ENCODE measurements around the gene MEPE. TPM values are rescaled to one million over a fixed set of nuclear protein-coding genes. Genes with fewer than 3 reads are reported as not detected.

Gene MEPE
- total and polyA plus RNA-seq, 8 donors = not detected

DNA sequence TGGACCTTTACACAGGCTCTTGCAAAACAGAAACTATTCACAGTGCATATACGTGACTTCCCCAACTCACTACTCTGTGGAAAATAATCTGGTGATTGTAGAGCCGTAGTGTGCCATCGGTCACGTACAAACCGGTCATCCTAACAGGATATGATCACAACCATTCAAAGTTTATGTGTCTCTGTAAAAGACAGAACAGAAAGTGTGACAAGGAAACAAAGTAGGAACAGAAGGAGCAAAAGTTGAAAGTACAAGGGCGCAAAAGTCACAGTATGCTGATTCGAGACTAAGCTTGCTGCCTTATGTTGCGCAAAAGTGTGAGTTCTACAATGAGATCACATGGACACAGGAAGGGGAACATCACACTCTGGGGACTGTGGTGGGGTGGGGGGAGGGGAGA lies 18.6 kb downstream of the MEPE start:
- ATAC-seq (peak in 2 of 4 donors; percentile 29 to 44), DNase-seq (no peak), FAIRE-seq (no peak)
- WGBS, 2 donors = 85 to 88% methylated on average over 8 of the region's 8 CpGs
- H3K9me3 ChIP-seq = no peaks in the 10 kb centered on the region
- no peaks in the 10 kb centered on the region for H3K27me3 ChIP-seq
- H3K36me3 ChIP-seq = no peaks in the 10 kb centered on the region
- intact Hi-C loops (cut with DNase I) = loop anchor here in 2 of 3 donors (5.0 to 10.0 kb wide), 2 partner anchors 136 to 363 kb away; no protein-coding TSS in a partner anchor
- H3K4me1 ChIP-seq = peaks cover 0 to 18% (median 0%) of the 10 kb centered on the region in 3 donors
- peak overlapping the region in 2 of 4 donors; percentile 39 to 58 for H3K27ac ChIP-seq
- TF ChIP-seq, protein P1, sequence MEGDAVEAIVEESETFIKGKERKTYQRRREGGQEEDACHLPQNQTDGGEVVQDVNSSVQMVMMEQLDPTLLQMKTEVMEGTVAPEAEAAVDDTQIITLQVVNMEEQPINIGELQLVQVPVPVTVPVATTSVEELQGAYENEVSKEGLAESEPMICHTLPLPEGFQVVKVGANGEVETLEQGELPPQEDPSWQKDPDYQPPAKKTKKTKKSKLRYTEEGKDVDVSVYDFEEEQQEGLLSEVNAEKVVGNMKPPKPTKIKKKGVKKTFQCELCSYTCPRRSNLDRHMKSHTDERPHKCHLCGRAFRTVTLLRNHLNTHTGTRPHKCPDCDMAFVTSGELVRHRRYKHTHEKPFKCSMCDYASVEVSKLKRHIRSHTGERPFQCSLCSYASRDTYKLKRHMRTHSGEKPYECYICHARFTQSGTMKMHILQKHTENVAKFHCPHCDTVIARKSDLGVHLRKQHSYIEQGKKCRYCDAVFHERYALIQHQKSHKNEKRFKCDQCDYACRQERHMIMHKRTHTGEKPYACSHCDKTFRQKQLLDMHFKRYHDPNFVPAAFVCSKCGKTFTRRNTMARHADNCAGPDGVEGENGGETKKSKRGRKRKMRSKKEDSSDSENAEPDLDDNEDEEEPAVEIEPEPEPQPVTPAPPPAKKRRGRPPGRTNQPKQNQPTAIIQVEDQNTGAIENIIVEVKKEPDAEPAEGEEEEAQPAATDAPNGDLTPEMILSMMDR (IDR thresholded peaks at IDR 0.05) = no peak
- no peak overlapping the region for H3K4me3 ChIP-seq

GRCh38 chr4:87851953-87852352 lies 19.2 kb downstream of the MEPE start:
- H3K27ac ChIP-seq = peak overlapping the region in 1 of 4 donors; percentile 31
- H3K36me3 ChIP-seq = no peaks in the 10 kb centered on the region
- 67 to 76% methylated on average over 4 of the region's 4 CpGs for WGBS, 2 donors
- DNase-seq (no peak), FAIRE-seq (no peak), ATAC-seq (no peak)
- no peaks in the 10 kb centered on the region for H3K9me3 ChIP-seq
- H3K4me3 ChIP-seq = no peak overlapping the region
- intact Hi-C loops (cut with DNase I) = loop anchor here in 2 of 3 donors (5.0 to 10.0 kb wide), 2 partner anchors 135 to 363 kb away; no protein-coding TSS in a partner anchor
- no peaks in the 10 kb centered on the region for H3K27me3 ChIP-seq
- H3K4me1 ChIP-seq = peaks cover 0 to 18% (median 0%) of the 10 kb centered on the region in 3 donors
- TF ChIP-seq, protein P1 (IDR thresholded peaks at IDR 0.05) = no peak

DNA sequence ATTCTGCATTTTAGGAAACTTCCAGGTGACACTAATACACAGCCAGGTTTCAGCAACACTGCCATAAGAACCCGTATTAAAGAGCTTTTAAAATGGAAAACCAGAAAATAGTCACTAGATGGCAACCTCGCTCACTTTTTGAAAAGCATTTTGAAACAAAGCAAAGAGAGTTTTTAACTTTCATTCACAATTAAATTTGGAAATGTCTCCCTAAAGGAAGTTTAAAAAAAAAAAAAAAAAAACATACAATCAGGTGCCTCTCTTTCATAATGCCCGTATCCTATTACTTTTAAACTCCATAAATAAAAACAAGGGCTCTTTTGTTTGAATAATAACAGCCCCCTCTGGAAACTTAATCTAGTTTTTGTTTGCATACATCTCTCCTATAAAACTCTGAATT lies 20.3 kb downstream of the MEPE start:
- Histone ChIP-seq H3K9me3 (no peaks in the 10 kb centered on the region), H3K27me3 (no peaks in the 10 kb centered on the region), H3K27ac (peak overlapping the region in 1 of 4 donors; percentile 39), H3K4me1 (peaks cover 0 to 18% (median 0%) of the 10 kb centered on the region in 3 donors), H3K36me3 (no peaks in the 10 kb centered on the region), H3K4me3 (no peak overlapping the region)
- TF ChIP-seq, protein P1 (IDR thresholded peaks at IDR 0.05) = peak in 3 of 4 donors; percentile 24 to 30 (median 25)
- WGBS, 2 donors = 0% methylated on average over 3 of the region's 3 CpGs
- peak in 3 of 4 donors; percentile 53 to 68 (median 65) for ATAC-seq
- FAIRE-seq = peak; percentile 79
- intact Hi-C loops (cut with DNase I) = loop anchor here in 2 of 3 donors (5.0 to 10.0 kb wide), 2 partner anchors 134 to 362 kb away; no protein-coding TSS in a partner anchor
- DNase-seq = no peak

DNA sequence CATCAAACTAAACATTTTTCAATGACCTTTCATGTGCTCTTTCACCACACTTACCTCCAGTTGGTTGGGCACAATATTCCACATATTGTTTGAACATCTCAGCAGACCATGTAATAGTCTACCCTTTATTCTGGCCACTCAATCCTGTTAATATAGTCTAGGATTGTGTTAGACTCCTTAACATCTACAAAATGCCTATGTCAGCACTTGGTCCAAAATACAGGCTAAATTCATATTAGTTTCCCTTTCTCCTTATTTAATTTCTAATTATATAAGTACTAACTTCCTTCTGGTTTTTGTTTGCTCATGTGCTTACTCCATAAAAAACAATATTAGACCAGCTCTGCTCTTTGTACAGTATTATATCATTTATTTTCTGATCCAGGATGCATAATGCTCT lies 21.1 kb downstream of the MEPE start:
- TF ChIP-seq, protein P1 (IDR thresholded peaks at IDR 0.05) = no peak
- no peaks in the 10 kb centered on the region for H3K27me3 ChIP-seq
- DNase-seq (no peak), FAIRE-seq (no peak), ATAC-seq (no peak)
- intact Hi-C loops (cut with DNase I) = loop anchor here in 2 of 3 donors (5.0 to 10.0 kb wide), 2 partner anchors 133 to 361 kb away; no protein-coding TSS in a partner anchor
- H3K9me3 ChIP-seq = no peaks in the 10 kb centered on the region
- H3K27ac ChIP-seq = peak overlapping the region in 1 of 4 donors; percentile 39
- H3K36me3 ChIP-seq = no peaks in the 10 kb centered on the region
- peaks cover 0 to 10% (median 0%) of the 10 kb centered on the region in 3 donors for H3K4me1 ChIP-seq
- H3K4me3 ChIP-seq = no peak overlapping the region

DNA sequence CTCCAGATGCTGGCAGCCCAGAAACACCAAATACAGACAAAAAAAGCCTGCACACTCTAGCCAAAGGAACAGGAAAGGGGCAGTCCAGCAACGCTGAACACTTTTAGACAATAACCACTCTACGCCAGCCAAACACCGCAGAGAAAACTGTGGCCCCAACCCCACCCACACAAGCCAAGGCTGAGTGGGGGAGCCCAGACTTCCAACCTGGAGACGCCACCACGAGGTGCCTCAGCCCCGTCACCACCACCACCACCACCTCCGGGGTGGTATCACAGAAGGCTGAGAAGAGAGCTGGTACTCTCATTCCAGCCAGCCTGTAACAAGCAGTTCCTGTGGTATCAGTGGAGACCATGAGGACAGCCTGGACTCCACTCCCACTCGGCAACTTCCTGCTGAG lies 22.8 kb downstream of the MEPE start:
- H3K27me3 ChIP-seq = no peaks in the 10 kb centered on the region
- no peaks in the 10 kb centered on the region for H3K36me3 ChIP-seq
- TF ChIP-seq, protein P1 (IDR thresholded peaks at IDR 0.05) = no peak
- H3K9me3 ChIP-seq = no peaks in the 10 kb centered on the region
- ATAC-seq = no peak
- peak overlapping the region in 2 of 4 donors; percentile 17 to 44 for H3K27ac ChIP-seq
- no peak for FAIRE-seq
- no peak for DNase-seq
- 64 to 76% methylated on average over 8 of the region's 8 CpGs for WGBS, 2 donors
- H3K4me1 ChIP-seq = peaks cover 0 to 9% (median 0%) of the 10 kb centered on the region in 3 donors
- intact Hi-C loops (cut with DNase I) = loop anchor here in 2 of 3 donors (5.0 to 10.0 kb wide), 2 partner anchors 117 to 359 kb away; no protein-coding TSS in a partner anchor
- no peak overlapping the region for H3K4me3 ChIP-seq
